Tibial nerve (tissue), 4 donors: ENCODE measurements around the gene STYXL1. TPM values are rescaled to one million over a fixed set of nuclear protein-coding genes. Genes with fewer than 3 reads are reported as not detected.

Experiments
- DNase-seq, 2 donors: peaks; one replicate each; pipeline ENCODE4 v3.0.0-alpha.2; 2019; ENCODE audit warnings: low spot score in 2 of 2
- H3K27ac ChIP-seq, 4 donors: fragments of 200-600 bp; sonication (generic) in 3 of 4; one replicate each; pipeline ENCODE4 v1.5.1; 2017 to 2019; ENCODE audit warnings: mild to moderate bottlenecking in 1 of 4
- H3K27me3 ChIP-seq, 2 donors: fragments of 200-600 bp; sonication (generic) in 1 of 2; one replicate each; pipeline versions ENCODE4 v1.5.1 to v1.6.0; 2017 to 2019
- H3K36me3 ChIP-seq, 3 donors: fragments of 200-600 bp; sonication (generic); one replicate each; pipeline ENCODE4 v1.5.1; 2018 to 2019
- H3K4me1 ChIP-seq, 4 donors: fragments of 200-600 bp; sonication (generic) in 3 of 4; one replicate each; pipeline ENCODE4 v1.5.1; 2017 to 2019
- H3K4me3 ChIP-seq, 4 donors: fragments of 200-600 bp; sonication (generic) in 3 of 4; one replicate each; pipeline ENCODE4 v1.5.1; 2017 to 2019; ENCODE audit warnings: mild to moderate bottlenecking in 1 of 4, moderate library complexity in 1 of 4
- H3K9me3 ChIP-seq, 4 donors: fragments of 200-600 bp; sonication (generic) in 3 of 4; one replicate each; pipeline ENCODE4 v1.5.1; 2017 to 2019
- CTCF ChIP-seq, 5 experiments: fragments of 200-600 bp in 3 of 5; fragments of 450-650 bp in 2 of 5; sonication (generic) in 3 of 5; IDR thresholded peaks; one replicate each; pipeline ENCODE4 v1.5.1; 2016 to 2019; ENCODE audit warnings: antibody characterized with exemption in 5 of 5, mild to moderate bottlenecking in 3 of 5, moderate library complexity in 2 of 5
- EP300 ChIP-seq, 2 donors: sonication (generic); formaldehyde crosslinking; IDR thresholded peaks; one replicate each; pipeline ENCODE4 v1.6.1; 2017; ENCODE audit warnings: antibody characterized with exemption in 2 of 2, mild to moderate bottlenecking in 1 of 2
- POLR2A ChIP-seq, 2 donors: fragments of 450-650 bp; IDR thresholded peaks; one replicate each; pipeline ENCODE4 v1.6.1; 2017; ENCODE audit warnings: antibody characterized with exemption in 2 of 2, mild to moderate bottlenecking in 2 of 2, moderate library complexity in 2 of 2
- WGBS, 2 donors: methylation state at CpG; one replicate each; pipeline ENCODE4 v1.1.5; 2018; 5-methylcytosine and 5-hydroxymethylcytosine counted together
- small RNA-seq: library from RNA; depleted of rRNA; stranded (forward); fragments of <200 nt; gene quantifications from one replicate; pipeline ENCODE3, GENCODE V24; 2016
- total RNA-seq, 4 donors: library from RNA; depleted of rRNA; stranded (reverse); fragments of >200 nt; gene quantifications; one replicate each; pipeline ENCODE4 v1.1.0, GENCODE V29; 2016

STYXL1 gene
- total RNA-seq, 4 donors from 2014 or later, result 9.9 to 45.7 (median 29.0) TPM

GRCh38 chr7:75951506-75951905, 96.3 kb downstream of the STYXL1 start:
- 80 to 82% methylated on average over 4 to 5 of the region's 5 CpGs for WGBS, 2 donors
- Histone ChIP-seq H3K27ac (no peak overlapping the region), H3K9me3 (no peaks in the 10 kb centered on the region), H3K4me1 (peaks cover 0 to 18% (median 2%) of the 10 kb centered on the region in 4 donors), H3K27me3 (no peaks in the 10 kb centered on the region), H3K4me3 (no peak overlapping the region), H3K36me3 (peaks cover 3 to 47% (median 6%) of the 10 kb centered on the region in 3 donors)
- peak in 1 of 2 donors; percentile 16 for DNase-seq
- TF ChIP-seq CTCF (IDR thresholded peaks at IDR 0.05) (no peak), EP300 (IDR thresholded peaks at IDR 0.05) (peak in 1 of 2 donors; percentile 69)

DNA sequence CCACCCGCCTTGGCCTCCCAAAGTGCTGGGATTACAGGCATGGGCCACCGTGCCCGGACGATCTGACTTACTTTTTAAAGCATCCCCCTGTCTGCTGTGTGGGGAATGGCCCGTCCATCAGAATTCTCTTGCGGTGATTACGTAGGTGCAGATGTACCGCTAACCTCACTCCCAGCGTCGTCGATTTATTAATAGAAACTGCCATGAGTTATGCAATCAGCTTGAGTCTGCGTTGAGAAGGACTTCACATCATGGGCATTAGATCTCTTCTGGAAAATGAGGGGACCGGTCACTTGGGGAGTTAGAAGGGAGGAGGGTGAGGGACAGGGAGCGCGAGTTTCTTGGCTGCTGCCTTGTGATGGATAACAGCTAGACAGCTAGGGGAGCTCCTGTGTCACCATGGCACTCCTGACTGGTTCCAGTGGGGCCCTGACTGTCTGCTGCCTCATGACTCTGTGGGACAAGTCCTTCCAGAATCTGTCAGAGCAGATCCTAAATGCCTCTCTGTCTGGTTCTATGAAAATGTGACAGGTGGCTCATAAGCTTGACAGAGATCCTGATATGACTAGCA, 97.6 kb downstream of the STYXL1 start:
- Histone ChIP-seq H3K27ac (no peak overlapping the region), H3K9me3 (no peaks in the 10 kb centered on the region), H3K36me3 (peaks cover 0 to 35% (median 0%) of the 10 kb centered on the region in 3 donors), H3K4me1 (peaks cover 0 to 18% (median 2%) of the 10 kb centered on the region in 4 donors), H3K4me3 (no peak overlapping the region), H3K27me3 (no peaks in the 10 kb centered on the region)
- DNase-seq, result no peak
- no peak for TF ChIP-seq POLR2A (IDR thresholded peaks at IDR 0.05)
- no peak for TF ChIP-seq EP300 (IDR thresholded peaks at IDR 0.05)
- TF ChIP-seq CTCF (IDR thresholded peaks at IDR 0.05), result no peak
- WGBS, 2 donors, result 84% methylated on average over 15 of the region's 15 CpGs

- WGBS, 2 donors, result 58 to 62% methylated on average over 9 of the region's 9 CpGs
- no peaks in the 10 kb centered on the region for H3K27me3 ChIP-seq
- H3K9me3 ChIP-seq, result no peaks in the 10 kb centered on the region
- TF ChIP-seq EP300 (IDR thresholded peaks at IDR 0.05) (no peak), POLR2A (IDR thresholded peaks at IDR 0.05) (no peak), CTCF (IDR thresholded peaks at IDR 0.05) (no peak)
- H3K36me3 ChIP-seq, result peaks cover 0 to 15% (median 0%) of the 10 kb centered on the region in 3 donors
- H3K27ac ChIP-seq, result no peak overlapping the region
- H3K4me1 ChIP-seq, result peaks cover 0 to 18% (median 2%) of the 10 kb centered on the region in 4 donors
- no peak overlapping the region for H3K4me3 ChIP-seq
- no peak for DNase-seq
These were observed 99.6 kb downstream of the STYXL1 start for GRCh38 chr7:75948179-75948578.

Small RNAs within 50 kb of the gene (small RNA-seq; reads per million reads assigned to genes)
- not detected for gene RNU6-863P

Other genes with a start within 250 kb of the STYXL1 start
- gene CCL24, start 234.2 kb downstream of the STYXL1 start, total RNA-seq, result not detected
- gene RHBDD2, start 169.0 kb downstream of the STYXL1 start, total RNA-seq, result 10 to 100 TPM; 68.6 to 90.6 (median 74.5) TPM
- 100 to 1,000 TPM in 2 of 4 donors, 10 to 100 TPM in 2; 66.6 to 244 (median 107) TPM for gene POR, start 132.8 kb downstream of the STYXL1 start, total RNA-seq
- 100 to 1,000 TPM in 1 of 4 donors, 10 to 100 TPM in 3; 38.7 to 108 (median 53.2) TPM for gene TMEM120A, start 53.4 kb downstream of the STYXL1 start, total RNA-seq
- 10 to 100 TPM; 57.1 to 81.0 (median 69.4) TPM for gene MDH2, start 106 bp upstream of the STYXL1 start, total RNA-seq
- gene SRRM3, start 153.9 kb upstream of the STYXL1 start, total RNA-seq, result 1 to 10 TPM in 3 of 4 donors, under 1 TPM in 1; 0.22 to 3.1 (median 2.4) TPM